ENCODE measurements around the gene NEU1.
"Not testable (repeated sequence)": the region's sequence is repeated elsewhere in the genome, so short reads cannot be mapped to it uniquely, and the experiment has no call there.

Gene NEU1

GRCh38 chr6:31871046-31871659 is 8.5 kb upstream of the NEU1 start:
- DNase-seq = no peak

- DNase-seq = no peak
These were observed 7.8 kb upstream of the NEU1 start for GRCh38 chr6:31870385-31870921.

GRCh38 chr6:31869343-31869742 is 6.7 kb upstream of the NEU1 start:
- DNase-seq = no peak

- DNase-seq = not testable (repeated sequence)
These were observed 6.0 kb upstream of the NEU1 start for GRCh38 chr6:31868658-31868971.

GRCh38 chr6:31865205-31866118 is 2.8 kb upstream of the NEU1 start:
- no peak for DNase-seq

GRCh38 chr6:31864818-31865204 is 2.2 kb upstream of the NEU1 start:
- no peak for DNase-seq

GRCh38 chr6:31864123-31864562 is 1.5 kb upstream of the NEU1 start:
- DNase-seq = not testable (repeated sequence)

- no peak for DNase-seq
These were observed 690 bp downstream of the NEU1 start for GRCh38 chr6:31861919-31862343.

GRCh38 chr6:31861150-31861549 is 1.5 kb downstream of the NEU1 start:
- no peak for DNase-seq

- no peak for DNase-seq
These were observed 2.3 kb downstream of the NEU1 start for GRCh38 chr6:31860349-31860748.

- no peak for DNase-seq
These were observed 2.7 kb downstream of the NEU1 start for GRCh38 chr6:31859923-31860322.

- no peak for DNase-seq
These were observed 3.9 kb downstream of the NEU1 start for GRCh38 chr6:31858707-31859106.

- not testable (repeated sequence) for DNase-seq
These were observed 4.8 kb downstream of the NEU1 start for GRCh38 chr6:31857774-31858173.

- DNase-seq = peak; percentile 82
These were observed 10.5 kb downstream of the NEU1 start for GRCh38 chr6:31851980-31852718.

GRCh38 chr6:31851485-31851832 is 11.2 kb downstream of the NEU1 start:
- DNase-seq = peak; percentile 67

- no peak for DNase-seq
These were observed 11.7 kb downstream of the NEU1 start for GRCh38 chr6:31850765-31851484.

GRCh38 chr6:31847276-31847978 is 15.2 kb downstream of the NEU1 start:
- no peak for DNase-seq

- DNase-seq = no peak
These were observed 18.1 kb downstream of the NEU1 start for GRCh38 chr6:31844507-31844906.

- DNase-seq = no peak
These were observed 20.6 kb downstream of the NEU1 start for GRCh38 chr6:31842053-31842452.

- DNase-seq = not testable (repeated sequence)
These were observed 22.9 kb downstream of the NEU1 start for GRCh38 chr6:31839779-31840126.

- DNase-seq = no peak
These were observed 23.7 kb downstream of the NEU1 start for GRCh38 chr6:31838968-31839367.

- not testable (repeated sequence) for DNase-seq
These were observed 24.5 kb downstream of the NEU1 start for GRCh38 chr6:31838114-31838553.
